ENCODE results near the gene FGD2. TPM values are rescaled to one million over a fixed set of nuclear protein-coding genes. Genes with fewer than 3 reads are reported as not detected.

Gene FGD2
- total and polyA plus RNA-seq, 2 of the 8 experiments (the other 6 are each of a cell fraction or from before 2014, with no cell fraction given), result 0.12 to 0.32 TPM

- no peak overlapping the region for H3K56ac ChIP-seq (replicated peaks; ENCODE audit: insufficient read length, low read depth, low read length)
- H4K8ac ChIP-seq (ENCODE audit: extremely low read depth, insufficient read depth, low read length), result no peak overlapping the region
- H2AK5ac ChIP-seq (ENCODE audit: low read depth, low read length), result no peak overlapping the region
- H3K4me2 ChIP-seq (ENCODE audit: insufficient read depth in 1 of 2, low read depth in 2 of 2, low read length in 2 of 2), result no peak overlapping the region
- no peaks in the 10 kb centered on the region for H3K79me1 ChIP-seq (ENCODE audit: low read depth, low read length)
- no peaks in the 10 kb centered on the region for H3K79me2 ChIP-seq (ENCODE audit: control insufficient read depth in 1 of 2, insufficient read depth in 2 of 2, low read length in 2 of 2)
- no peaks in the 10 kb centered on the region for H3K36me3 ChIP-seq (ENCODE audit: control insufficient read depth in 2 of 4, insufficient read depth in 4 of 4, low read length in 3 of 4)
- H4K91ac ChIP-seq (replicated peaks; ENCODE audit: insufficient read length, low read length), result no peak overlapping the region
- H2BK15ac ChIP-seq (ENCODE audit: low read length), result no peak overlapping the region
- FAIRE-seq (no peak), DNase-seq (ENCODE audit: low read depth in 1 of 2, low spot score in 2 of 2) (no peak)
- no peak overlapping the region for H2BK5ac ChIP-seq (ENCODE audit: low read depth, low read length)
- no peak overlapping the region for H2BK120ac ChIP-seq (replicated peaks; ENCODE audit: low read depth, low read length)
- H3K23ac ChIP-seq (ENCODE audit: insufficient read length), result no peak overlapping the region
- no peak overlapping the region for H3K4ac ChIP-seq (replicated peaks; ENCODE audit: insufficient read length, low read depth, low read length)
- no peak overlapping the region for H3K18ac ChIP-seq (ENCODE audit: extremely low read depth, low read length)
- H3K9ac ChIP-seq (replicated peaks in 1 of 4; ENCODE audit: extremely low read depth in 1 of 4, low read depth in 3 of 4, low read length in 3 of 4), result no peak overlapping the region
- H3K27me3 ChIP-seq (replicated peaks in 1 of 4; ENCODE audit: control insufficient read depth in 3 of 4, extremely low read depth in 1 of 4, insufficient read depth in 3 of 4, low read length in 3 of 4), result no peaks in the 10 kb centered on the region
- POLR2A ChIA-PET (ENCODE audit: partially characterized antibody), result interaction anchor here (1.1 kb wide), 1 partner anchor 79 kb away, joined by 3 read pairs; no protein-coding TSS in a partner anchor
- no peak overlapping the region for H2AFZ ChIP-seq (ENCODE audit: low read length)
- H3K14ac ChIP-seq (ENCODE audit: insufficient read length), result no peak overlapping the region
- CTCF ChIA-PET (ENCODE audit: partially characterized antibody), result interaction anchor here (0.8 to 28.1 kb wide), 12 partner anchors 11 to 272 kb away, joined by 3 to 866 read pairs (median 10); partner anchors contain the start of gene PIM1
- H4K5ac ChIP-seq (ENCODE audit: insufficient read length, low read depth, low read length), result no peak overlapping the region
- H2BK20ac ChIP-seq (ENCODE audit: low read length), result no peak overlapping the region
- peak in 1 of 2 experiments; percentile 89; a peak in 1 of 4 replicates for TF ChIP-seq HDAC2 (IDR thresholded peaks at IDR 0.05; ENCODE audit: borderline replicate concordance in 1 of 2, low read depth in 2 of 2, low read length in 2 of 2)
- TF ChIP-seq ASH2L (IDR thresholded peaks at IDR 0.05; ENCODE audit: low read length), result no peak
- peak; percentile 98 for TF ChIP-seq KDM1A (IDR thresholded peaks at IDR 0.05; ENCODE audit: borderline replicate concordance, low read length)
- no peak overlapping the region for H3K27ac ChIP-seq (ENCODE audit: low read depth, low read length)
- H3K23me2 ChIP-seq (ENCODE audit: low read depth, low read length), result no peaks in the 10 kb centered on the region
- H3K9me3 ChIP-seq (ENCODE audit: insufficient read depth in 2 of 2, low read depth in 1 of 2, low read length in 1 of 2), result peaks cover 0 to 9% of the 10 kb centered on the region in 2 experiments; a peak in 2 of 4 replicates
- H3K4me1 ChIP-seq (replicated peaks in 1 of 4; ENCODE audit: control insufficient read depth in 3 of 4, insufficient read depth in 4 of 4, low read length in 3 of 4), result no peaks in the 10 kb centered on the region
- H2BK12ac ChIP-seq (ENCODE audit: low read depth, low read length), result no peak overlapping the region
- H4K20me1 ChIP-seq (replicated peaks in 1 of 2; ENCODE audit: control insufficient read depth in 1 of 2, insufficient read depth in 2 of 2, low read length in 2 of 2), result no peaks in the 10 kb centered on the region
- 83% methylated on average over 2 of the region's 2 CpGs; no CpG with 5 or more reads in 1 of the 2 experiments for WGBS, 2 experiments (ENCODE audit: extremely low coverage in 1 of 2, insufficient coverage in 1 of 2, insufficient read length in 1 of 2, insufficient replicate concordance in 2 of 2, low coverage in 1 of 2, low lambda C conversion rate in 2 of 2, missing lambda C conversion rate in 1 of 2)
- H3K4me3 ChIP-seq (ENCODE audit: extremely low read depth in 1 of 4, insufficient read depth in 2 of 4, low read depth in 3 of 4, low read length in 4 of 4), result no peak overlapping the region
These were observed 25.1 kb downstream of the FGD2 start for GRCh38 chr6:37030599-37030998.

All from H1 (cell line).